ENCODE results near the gene TRPM3.
"Not testable (repeated sequence)": the region's sequence is repeated elsewhere in the genome, so short reads cannot be mapped to it uniquely, and the experiment has no call there.

The TRPM3 gene

GRCh38 chr9:70998962-70999361, 122.5 kb downstream of the TRPM3 start:
- DNase-seq (ENCODE audit: low spot score), result no peak

- no peak for DNase-seq (ENCODE audit: low spot score)
Measured at GRCh38 chr9:70995511-70995910, 125.9 kb downstream of the TRPM3 start.

GRCh38 chr9:70994582-70994981, 126.8 kb downstream of the TRPM3 start:
- no peak for DNase-seq (ENCODE audit: low spot score)

GRCh38 chr9:70988551-70988950, 132.9 kb downstream of the TRPM3 start:
- DNase-seq (ENCODE audit: low spot score), result no peak

GRCh38 chr9:70987986-70988385, 133.4 kb downstream of the TRPM3 start:
- no peak for DNase-seq (ENCODE audit: low spot score)

GRCh38 chr9:70986984-70987383, 134.4 kb downstream of the TRPM3 start:
- no peak for DNase-seq (ENCODE audit: low spot score)

GRCh38 chr9:70983723-70984295, 137.6 kb downstream of the TRPM3 start:
- DNase-seq (ENCODE audit: low spot score), result no peak

- DNase-seq (ENCODE audit: low spot score), result no peak
Measured at GRCh38 chr9:70981312-70981711, 140.1 kb downstream of the TRPM3 start.

GRCh38 chr9:70979966-70980365, 141.5 kb downstream of the TRPM3 start:
- no peak for DNase-seq (ENCODE audit: low spot score)

GRCh38 chr9:70978085-70978484, 143.3 kb downstream of the TRPM3 start:
- DNase-seq (ENCODE audit: low spot score), result no peak

GRCh38 chr9:70975821-70976220, 145.6 kb downstream of the TRPM3 start:
- DNase-seq (ENCODE audit: low spot score), result no peak

GRCh38 chr9:70971723-70972122, 149.7 kb downstream of the TRPM3 start:
- no peak for DNase-seq (ENCODE audit: low spot score)

- not testable (repeated sequence) for DNase-seq (ENCODE audit: low spot score)
Measured at GRCh38 chr9:70966380-70966779, 155.0 kb downstream of the TRPM3 start.

GRCh38 chr9:70964861-70965260, 156.6 kb downstream of the TRPM3 start:
- no peak for DNase-seq (ENCODE audit: low spot score)

GRCh38 chr9:70963554-70963953, 157.9 kb downstream of the TRPM3 start:
- no peak for DNase-seq (ENCODE audit: low spot score)

GRCh38 chr9:70962761-70963440, 158.5 kb downstream of the TRPM3 start:
- DNase-seq (ENCODE audit: low spot score), result no peak

GRCh38 chr9:70959366-70959765, 162.1 kb downstream of the TRPM3 start:
- DNase-seq (ENCODE audit: low spot score), result no peak

GRCh38 chr9:70954596-70955143, 166.8 kb downstream of the TRPM3 start:
- no peak for DNase-seq (ENCODE audit: low spot score)

- DNase-seq (ENCODE audit: low spot score), result no peak
Measured at GRCh38 chr9:70954126-70954525, 167.3 kb downstream of the TRPM3 start.

GRCh38 chr9:70951749-70952727, 169.4 kb downstream of the TRPM3 start:
- no peak for DNase-seq (ENCODE audit: low spot score)

GRCh38 chr9:70950270-70950669, 171.2 kb downstream of the TRPM3 start:
- DNase-seq (ENCODE audit: low spot score), result no peak

GRCh38 chr9:70949239-70949638, 172.2 kb downstream of the TRPM3 start:
- DNase-seq (ENCODE audit: low spot score), result no peak

GRCh38 chr9:70948744-70949143, 172.7 kb downstream of the TRPM3 start:
- DNase-seq (ENCODE audit: low spot score), result no peak

Measured in left forelimb (tissue), 1 donor.